ENCODE measurements around the gene NUP98. TPM values are rescaled to one million over a fixed set of nuclear protein-coding genes. Genes with fewer than 3 reads are reported as not detected.

Gene NUP98
- total RNA-seq, 4 donors from 2014 or later = 55.1 to 189 (median 123) TPM

- intact Hi-C loops (cut with DNase I; ENCODE audit: low total_unique reads) = no loop called here
- TF ChIP-seq POLR2A (IDR thresholded peaks at IDR 0.05) = no peak
- Histone ChIP-seq H3K4me3 (no peak overlapping the region), H3K27me3 (no peaks in the 10 kb centered on the region), H3K9me3 (no peaks in the 10 kb centered on the region), H3K4me1 (no peaks in the 10 kb centered on the region), H3K27ac (no peak overlapping the region), H3K36me3 (no peaks in the 10 kb centered on the region)
- no peak for DNase-seq
Measured at GRCh38 chr11:3632070-3632660, 165.2 kb downstream of the NUP98 start.

- no peak overlapping the region for H3K27ac ChIP-seq
- H3K4me3 ChIP-seq = no peak overlapping the region
- H3K4me1 ChIP-seq = no peaks in the 10 kb centered on the region
- no peaks in the 10 kb centered on the region for H3K36me3 ChIP-seq
- no peaks in the 10 kb centered on the region for H3K27me3 ChIP-seq
- TF ChIP-seq POLR2A (IDR thresholded peaks at IDR 0.05) (no peak), CTCF (IDR thresholded peaks at IDR 0.05) (no peak)
- intact Hi-C loops (cut with DNase I; ENCODE audit: low total_unique reads) = no loop called here
- no peaks in the 10 kb centered on the region for H3K9me3 ChIP-seq
- DNase-seq = no peak
Measured at GRCh38 chr11:3631331-3631730, 166.0 kb downstream of the NUP98 start.

GRCh38 chr11:3627291-3627690, 170.1 kb downstream of the NUP98 start:
- intact Hi-C loops (cut with DNase I; ENCODE audit: low total_unique reads) = no loop called here
- H3K27me3 ChIP-seq = no peaks in the 10 kb centered on the region
- no peaks in the 10 kb centered on the region for H3K9me3 ChIP-seq
- H3K27ac ChIP-seq = no peak overlapping the region
- no peaks in the 10 kb centered on the region for H3K4me1 ChIP-seq
- no peak overlapping the region for H3K4me3 ChIP-seq
- DNase-seq = no peak
- no peak for TF ChIP-seq POLR2A (IDR thresholded peaks at IDR 0.05)
- no peak for TF ChIP-seq CTCF (IDR thresholded peaks at IDR 0.05)
- no peaks in the 10 kb centered on the region for H3K36me3 ChIP-seq

GRCh38 chr11:3626250-3626960, 170.9 kb downstream of the NUP98 start:
- no peaks in the 10 kb centered on the region for H3K9me3 ChIP-seq
- TF ChIP-seq CTCF (IDR thresholded peaks at IDR 0.05) = no peak
- TF ChIP-seq POLR2A (IDR thresholded peaks at IDR 0.05) = no peak
- no peak for DNase-seq
- no peaks in the 10 kb centered on the region for H3K4me1 ChIP-seq
- intact Hi-C loops (cut with DNase I; ENCODE audit: low total_unique reads) = no loop called here
- no peak overlapping the region for H3K27ac ChIP-seq
- no peaks in the 10 kb centered on the region for H3K36me3 ChIP-seq
- H3K4me3 ChIP-seq = no peak overlapping the region
- no peaks in the 10 kb centered on the region for H3K27me3 ChIP-seq

Small RNA genes lying within 50 kb of the gene (small RNA-seq; reads per million reads assigned to genes)
- gene RF00019 (not detected), gene RNU6-1143P (not detected), gene RNU7-50P (not detected)

Other genes with a start within 250 kb of the NUP98 start
- 1 to 10 TPM in 2 of 4 donors, under 1 TPM in 1, not detected in 1; 0.69 to 2.4 (median 1.7) TPM for gene ART5, start 155.6 kb downstream of the NUP98 start, total RNA-seq
- gene ART1, start 152.4 kb downstream of the NUP98 start, total RNA-seq = not detected
- 1 to 10 TPM in 1 of 4 donors, under 1 TPM in 1, not detected in 2; 0.76 to 2.2 TPM for gene CHRNA10, start 126.2 kb downstream of the NUP98 start, total RNA-seq
- 10 to 100 TPM in 3 of 4 donors, not detected in 1; 12.2 to 16.5 (median 13.8) TPM for gene PGAP2, start 11.0 kb upstream of the NUP98 start, total RNA-seq
- gene RHOG, start 43.4 kb upstream of the NUP98 start, total RNA-seq = 10 to 100 TPM; 10.5 to 46.9 (median 38.1) TPM
- 100 to 1,000 TPM in 1 of 4 donors, 10 to 100 TPM in 3; 37.6 to 114 (median 56.3) TPM for gene STIM1, start 58.1 kb upstream of the NUP98 start, total RNA-seq

All from uterus (tissue), 4 donors.